Right cardiac atrium (tissue), 5 donors: ENCODE measurements around the gene UQCR11. TPM values are rescaled to one million over a fixed set of nuclear protein-coding genes. Genes with fewer than 3 reads are reported as not detected.

ENCODE experiments used
- ATAC-seq, 2 donors: fragments of 200-7000 bp; cut with Tn5 transposase; one replicate each; pipeline versions ENCODE4 v1.8.0 to v1.9.1; 2020; ENCODE audit warnings: moderate library complexity in 2 of 2, mild to moderate bottlenecking in 1 of 2
- DNase-seq, 3 donors: peaks; one replicate each; pipeline ENCODE4 v3.0.0-alpha.2; 2020
- H3K27ac ChIP-seq: one replicate; pipeline ENCODE4 v1.5.1; 2013; ENCODE audit warnings: mild to moderate bottlenecking, low read length, control low read depth, moderate library complexity
- H3K27me3 ChIP-seq: one replicate; pipeline ENCODE4 v1.6.1; 2013; ENCODE audit not compliant: control insufficient read depth, insufficient read depth
- H3K4me1 ChIP-seq: one replicate; pipeline ENCODE4 v1.6.1; 2013; ENCODE audit warnings: low read length; ENCODE audit not compliant: control insufficient read depth, insufficient read depth
- H3K4me3 ChIP-seq: one replicate; pipeline ENCODE4 v1.5.1; 2013; ENCODE audit warnings: low read length, control low read depth
- H3K9me3 ChIP-seq: one replicate; pipeline ENCODE4 v1.6.1; 2013; ENCODE audit warnings: low read length; ENCODE audit not compliant: control insufficient read depth
- WGBS: extraction: QIAGEN DNeasy Blood & Tissue Kit; methylation state at CpG from one replicate; pipeline ENCODE4 v1.1.7; 2013; 5-methylcytosine and 5-hydroxymethylcytosine counted together
- intact Hi-C, 4 donors: fragments of 100-400 bp; cut with DNase I; formaldehyde crosslinking; loops; one replicate each; pipeline versions ENCODE4 v1.11.0 to v1.14.0; 2022 to 2023
- polyA plus RNA-seq: library from polyadenylated mRNA; stranded (reverse); fragments of 200-250 nt; gene quantifications from one replicate; pipeline ENCODE4 v1.2.3, GENCODE V29; 2013
- total RNA-seq, 4 donors: library from RNA; stranded (reverse); fragmentation: NEBNext Ultra II Directional; extraction: Animal tissue kit (Norgen Biotek cat#: 25700); gene quantifications; one replicate each; pipeline ENCODE4 v1.2.1, GENCODE V29; 2021
- donor health status: healthy with polysubstance abuse.
- donor health status: DM: no; HTN: yes; CAD: no.
- donor health status: DM: no; HTN: no; CAD: no.
- donor health status: DM: no; HTN: yes; CAD: no; lungs with severe emphysema.
- donor health status: DM: yes; HTN: yes; CAD: no.

UQCR11 gene
- total and polyA plus RNA-seq, 5 donors = 472 to 958 (median 763) TPM

DNA sequence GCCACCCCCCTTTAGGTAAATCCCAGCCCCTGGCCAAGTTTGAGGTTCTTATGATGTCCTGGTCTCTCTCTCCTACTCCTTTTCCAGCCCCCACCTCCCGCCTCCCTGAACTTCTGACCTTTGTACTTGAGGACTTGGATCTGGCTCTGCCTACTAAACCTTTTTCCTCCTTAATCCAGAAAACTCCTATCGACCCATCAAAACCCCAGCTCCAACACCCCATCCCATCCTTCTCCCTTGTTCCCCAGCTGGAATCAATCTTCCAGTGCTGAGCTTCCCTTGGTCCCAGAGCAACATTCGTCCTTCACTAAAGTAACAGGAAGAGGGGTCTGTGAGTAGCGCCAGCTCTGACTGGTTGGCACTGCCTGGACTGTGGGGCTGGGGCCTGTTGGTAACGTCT, 17.3 kb upstream of the UQCR11 start:
- Histone ChIP-seq H3K4me1 (no peaks in the 10 kb centered on the region), H3K27ac (no peak overlapping the region), H3K4me3 (no peak overlapping the region), H3K27me3 (no peaks in the 10 kb centered on the region), H3K9me3 (no peaks in the 10 kb centered on the region)
- DNase-seq (peak in 1 of 3 donors; percentile 6), ATAC-seq (no peak)
- WGBS = 91% methylated on average over 5 of the region's 5 CpGs
- intact Hi-C loops = loop anchor here in 1 of 4 donors (10.0 kb wide), 1 partner anchor 142 kb away; no protein-coding TSS in a partner anchor

DNA sequence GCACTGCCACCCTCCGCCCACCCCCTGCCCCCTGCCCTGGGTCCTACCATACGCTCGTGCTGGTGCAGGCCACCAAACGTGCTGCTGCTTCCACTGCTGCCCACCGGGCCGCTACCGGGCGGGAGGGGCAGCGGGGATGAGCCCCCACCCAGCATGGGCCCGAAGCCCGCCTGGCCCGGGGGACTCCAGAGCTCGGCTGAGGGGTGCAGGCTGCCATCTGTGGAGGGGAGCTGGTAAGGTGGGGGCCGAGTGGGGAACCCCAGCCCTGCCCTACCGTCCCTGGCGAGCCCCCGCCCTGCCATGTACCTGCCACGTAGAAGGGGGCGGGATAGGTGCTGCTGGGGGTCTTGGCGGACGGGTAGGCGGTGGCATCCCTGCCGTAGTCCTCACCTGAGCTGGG, 16.7 kb upstream of the UQCR11 start:
- Histone ChIP-seq H3K9me3 (no peaks in the 10 kb centered on the region), H3K27me3 (no peaks in the 10 kb centered on the region), H3K4me3 (no peak overlapping the region), H3K27ac (no peak overlapping the region), H3K4me1 (no peaks in the 10 kb centered on the region)
- intact Hi-C loops = loop anchor here in 1 of 4 donors (10.0 kb wide), 1 partner anchor 143 kb away; no protein-coding TSS in a partner anchor
- 94% methylated on average over 23 of the region's 23 CpGs for WGBS
- DNase-seq = peak in 1 of 3 donors; percentile 22
- no peak for ATAC-seq

DNA sequence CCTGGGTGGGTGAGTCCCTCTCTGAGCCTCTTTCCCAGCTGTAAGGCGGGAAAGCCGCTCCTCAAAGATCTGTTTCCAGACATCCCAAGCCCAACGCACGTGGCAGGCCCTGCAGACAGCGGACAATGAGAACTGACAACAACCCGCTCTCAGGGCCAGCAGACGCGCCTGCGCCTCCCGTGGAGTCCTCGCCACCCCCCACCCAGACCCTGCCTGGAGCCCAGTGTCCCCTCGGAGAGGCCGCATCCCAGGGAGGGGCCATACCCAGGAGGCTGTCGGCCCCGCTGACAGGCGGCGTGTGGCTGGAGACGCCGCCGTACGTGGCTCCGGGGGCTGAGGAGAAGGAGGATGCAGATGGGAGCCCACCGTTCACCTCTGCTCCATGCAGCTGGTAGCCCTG, 16.3 kb upstream of the UQCR11 start:
- Histone ChIP-seq H3K4me3 (no peak overlapping the region), H3K9me3 (no peaks in the 10 kb centered on the region), H3K27ac (no peak overlapping the region), H3K4me1 (no peaks in the 10 kb centered on the region), H3K27me3 (no peaks in the 10 kb centered on the region)
- 88% methylated on average over 23 of the region's 23 CpGs for WGBS
- ATAC-seq (no peak), DNase-seq (peak in 2 of 3 donors; percentile 44 to 49)
- intact Hi-C loops = loop anchor here in 1 of 4 donors (10.0 kb wide), 1 partner anchor 143 kb away; no protein-coding TSS in a partner anchor

DNA sequence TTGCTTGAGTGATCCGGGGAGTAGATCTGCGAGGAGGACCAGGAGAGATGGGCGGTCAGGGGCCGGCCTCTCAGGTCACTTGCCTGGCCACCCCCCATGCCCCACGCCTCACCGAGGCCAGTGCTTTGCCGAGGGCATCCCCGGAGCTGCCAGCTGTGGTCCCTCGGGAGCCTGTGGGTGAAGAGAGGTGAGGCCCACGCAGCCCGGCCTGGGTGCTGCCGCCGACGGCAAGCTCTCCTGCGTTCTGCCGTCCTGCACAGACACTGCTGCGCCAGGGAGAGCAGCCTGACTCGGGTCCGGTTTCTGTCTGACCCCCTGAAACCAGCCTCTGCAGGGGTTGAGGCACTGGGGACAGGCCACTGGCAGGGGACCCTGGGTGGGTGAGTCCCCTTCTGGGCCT, 15.8 kb upstream of the UQCR11 start:
- no peaks in the 10 kb centered on the region for H3K9me3 ChIP-seq
- H3K27ac ChIP-seq = no peak overlapping the region
- no peaks in the 10 kb centered on the region for H3K27me3 ChIP-seq
- 90% methylated on average over 19 of the region's 19 CpGs for WGBS
- intact Hi-C loops = loop anchor here in 1 of 4 donors (10.0 kb wide), 1 partner anchor 144 kb away; no protein-coding TSS in a partner anchor
- H3K4me3 ChIP-seq = no peak overlapping the region
- ATAC-seq = no peak
- peak in 1 of 3 donors; percentile 39 for DNase-seq
- no peaks in the 10 kb centered on the region for H3K4me1 ChIP-seq

DNA sequence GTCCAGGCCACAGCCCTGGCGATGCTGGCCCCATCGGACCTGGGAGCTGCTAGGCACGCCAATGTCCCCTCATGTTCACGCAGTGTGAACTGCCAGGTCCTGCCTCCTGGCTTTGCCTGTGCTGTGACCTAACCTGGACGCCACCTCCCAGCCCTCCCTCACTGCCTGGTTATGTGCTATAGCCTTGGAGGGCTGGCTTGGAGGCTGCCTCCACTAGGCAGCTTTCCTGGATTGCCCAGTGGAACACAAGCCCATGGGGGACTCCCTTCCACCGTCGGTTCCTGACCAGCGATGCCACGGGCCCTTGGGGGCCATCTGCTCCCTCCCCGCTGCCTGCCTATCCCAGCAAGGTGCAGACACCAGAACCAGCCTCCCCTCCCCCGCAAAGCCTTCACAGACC, 15.2 kb upstream of the UQCR11 start:
- no peaks in the 10 kb centered on the region for H3K27me3 ChIP-seq
- H3K9me3 ChIP-seq = no peaks in the 10 kb centered on the region
- ATAC-seq (no peak), DNase-seq (peak in 2 of 3 donors; percentile 26 to 36)
- H3K4me3 ChIP-seq = no peak overlapping the region
- WGBS = 89% methylated on average over 11 of the region's 11 CpGs
- intact Hi-C loops = loop anchor here in 1 of 4 donors (10.0 kb wide), 1 partner anchor 144 kb away; no protein-coding TSS in a partner anchor
- H3K27ac ChIP-seq = no peak overlapping the region
- H3K4me1 ChIP-seq = no peaks in the 10 kb centered on the region

DNA sequence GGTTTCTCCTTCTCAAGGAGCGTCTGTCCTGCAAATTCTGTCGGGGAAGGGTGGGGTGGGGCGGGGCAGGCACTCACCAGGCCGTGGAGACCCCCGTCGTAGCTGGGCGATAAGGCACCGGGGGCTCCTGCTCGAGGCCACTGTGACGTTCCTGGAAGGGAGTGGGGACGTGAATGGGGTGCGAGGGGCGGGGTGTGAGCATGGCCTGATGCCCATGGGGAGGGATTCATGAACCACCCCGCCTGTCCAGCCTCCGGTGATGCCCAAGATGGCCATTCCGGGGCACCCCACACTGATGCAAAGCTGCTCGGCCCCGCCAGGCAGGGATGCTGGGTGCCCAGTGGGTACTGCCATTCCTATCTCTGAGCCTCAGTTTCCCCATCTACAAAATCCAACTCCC, 14.4 kb upstream of the UQCR11 start:
- intact Hi-C loops = loop anchor here in 1 of 4 donors (10.0 kb wide), 1 partner anchor 145 kb away; no protein-coding TSS in a partner anchor
- DNase-seq = peak in 1 of 3 donors; percentile 37
- WGBS = 88% methylated on average over 18 of the region's 18 CpGs
- no peaks in the 10 kb centered on the region for H3K4me1 ChIP-seq
- no peaks in the 10 kb centered on the region for H3K9me3 ChIP-seq
- ATAC-seq = no peak
- H3K27me3 ChIP-seq = no peaks in the 10 kb centered on the region
- H3K4me3 ChIP-seq = no peak overlapping the region
- no peak overlapping the region for H3K27ac ChIP-seq

DNA sequence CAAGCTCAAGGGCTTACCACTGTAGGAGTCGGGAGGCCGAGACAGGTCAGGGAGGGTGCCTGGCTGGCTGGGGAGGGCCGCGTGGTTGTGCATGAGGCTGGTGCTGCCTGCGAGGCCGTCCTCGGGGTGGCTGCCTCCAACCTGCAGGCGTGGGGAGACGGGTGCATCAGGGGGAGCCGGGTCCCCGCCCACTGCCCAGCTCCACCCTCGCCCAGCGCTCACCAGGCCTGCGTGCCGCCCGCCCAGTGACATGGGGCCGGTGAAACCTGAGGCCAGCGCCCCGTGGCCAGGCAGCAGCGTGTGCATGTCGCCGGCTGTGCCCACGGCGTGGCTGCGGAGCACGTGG, 13.8 kb upstream of the UQCR11 start:
- 94% methylated on average over 26 of the region's 26 CpGs for WGBS
- intact Hi-C loops = no loop called here
- no peak overlapping the region for H3K4me3 ChIP-seq
- no peak for ATAC-seq
- peak in 2 of 3 donors; percentile 34 to 56 for DNase-seq
- H3K27ac ChIP-seq = no peak overlapping the region
- H3K4me1 ChIP-seq = no peaks in the 10 kb centered on the region
- no peaks in the 10 kb centered on the region for H3K9me3 ChIP-seq
- H3K27me3 ChIP-seq = no peaks in the 10 kb centered on the region

DNA sequence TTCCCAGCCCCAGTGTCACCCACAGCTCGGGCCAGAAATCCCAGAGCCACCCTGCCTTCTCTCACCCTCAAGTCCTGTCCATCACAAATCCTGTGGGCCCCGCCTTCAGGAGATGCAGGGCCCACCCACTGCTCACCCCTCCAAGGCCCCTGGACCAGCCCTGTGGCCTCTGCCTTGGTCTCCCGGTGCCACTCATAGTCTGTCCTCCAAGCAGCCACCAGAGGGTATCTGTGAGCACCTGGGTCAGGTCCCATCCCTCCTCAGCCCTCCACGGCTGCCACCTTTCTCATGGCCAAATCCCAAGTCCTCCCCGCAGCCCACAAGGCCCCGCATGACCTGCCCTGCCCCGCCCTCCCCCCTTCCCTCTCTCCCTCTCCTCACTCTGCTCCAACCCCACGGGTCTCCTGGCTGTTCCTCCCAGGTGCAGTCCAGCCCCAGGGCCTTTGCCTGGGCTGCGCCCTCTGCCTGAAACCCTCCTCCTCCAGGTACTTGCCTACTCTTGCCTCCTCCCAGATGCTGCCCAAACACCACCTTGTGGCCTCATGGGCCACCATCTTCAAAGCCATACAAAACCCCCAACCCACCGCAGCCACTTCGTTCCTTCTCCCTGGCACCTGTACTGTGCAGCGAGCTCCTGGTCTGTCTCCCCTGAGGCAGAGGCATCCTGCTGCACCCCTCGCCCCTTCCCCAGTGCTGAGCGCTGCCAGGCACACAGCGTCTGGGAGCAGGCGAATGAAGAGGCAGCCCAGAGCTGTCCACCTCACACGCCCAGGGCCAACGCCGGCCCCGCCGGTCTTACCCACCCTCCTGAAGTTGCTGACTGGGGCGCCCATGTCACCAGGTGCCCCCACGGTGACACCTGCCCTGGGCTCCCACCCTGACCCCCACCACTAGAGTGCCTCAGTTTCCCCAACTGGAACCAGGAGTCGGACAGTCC, 13.2 kb upstream of the UQCR11 start:
- no peak overlapping the region for H3K4me3 ChIP-seq
- ATAC-seq (peak in 1 of 2 donors; percentile 44), DNase-seq (peak in 2 of 3 donors; percentile 51 to 63)
- H3K4me1 ChIP-seq = no peaks in the 10 kb centered on the region
- H3K27ac ChIP-seq = no peak overlapping the region
- 83% methylated on average over 24 of the region's 24 CpGs for WGBS
- intact Hi-C loops = no loop called here
- no peaks in the 10 kb centered on the region for H3K9me3 ChIP-seq
- no peaks in the 10 kb centered on the region for H3K27me3 ChIP-seq

DNA sequence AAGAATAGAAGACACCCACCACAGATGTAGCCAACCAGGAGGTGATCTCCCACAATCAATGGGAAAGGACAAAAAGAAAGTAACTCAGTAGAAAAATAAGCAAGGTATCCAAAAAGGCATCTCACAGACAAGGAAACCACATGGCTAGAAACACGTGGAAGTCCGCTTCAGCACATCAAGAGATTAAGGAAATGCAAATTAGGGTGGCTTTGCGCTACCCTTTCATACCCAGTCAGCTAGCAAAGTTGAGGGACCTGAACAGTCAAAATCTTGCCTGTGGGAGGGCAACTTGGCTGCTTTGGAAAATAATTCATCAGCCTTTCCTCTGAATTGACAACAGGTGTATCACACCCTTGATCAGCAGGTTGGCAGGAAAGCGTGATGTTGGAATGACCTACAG, 11.6 kb upstream of the UQCR11 start:
- Histone ChIP-seq H3K4me1 (no peaks in the 10 kb centered on the region), H3K27ac (no peak overlapping the region), H3K4me3 (no peak overlapping the region), H3K27me3 (no peaks in the 10 kb centered on the region), H3K9me3 (no peaks in the 10 kb centered on the region)
- 64% methylated on average over 4 of the region's 4 CpGs for WGBS
- intact Hi-C loops = no loop called here
- DNase-seq (no peak), ATAC-seq (no peak)

DNA sequence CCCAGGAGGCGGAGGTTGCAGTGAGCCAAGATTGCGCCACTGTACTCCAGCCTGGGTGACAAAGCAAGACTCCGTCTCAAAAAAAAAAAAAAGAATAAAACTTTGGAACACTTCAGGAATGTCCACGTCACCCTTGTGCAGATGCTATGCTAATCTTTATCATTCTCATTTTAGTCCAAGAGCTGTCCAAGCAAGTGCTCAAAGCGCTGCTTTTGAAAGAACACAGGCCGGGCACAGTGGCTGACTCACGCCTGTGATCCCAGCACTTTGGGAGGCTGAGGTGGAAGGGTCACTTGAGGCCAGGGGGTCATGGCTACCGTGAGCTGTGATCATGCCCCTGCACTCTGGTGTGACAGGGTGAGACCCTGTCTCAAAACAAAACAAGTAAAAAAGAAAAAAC, 11.1 kb upstream of the UQCR11 start:
- no peak overlapping the region for H3K4me3 ChIP-seq
- no peak overlapping the region for H3K27ac ChIP-seq
- H3K9me3 ChIP-seq = no peaks in the 10 kb centered on the region
- WGBS = 64% methylated on average over 8 of the region's 8 CpGs
- intact Hi-C loops = no loop called here
- DNase-seq = peak in 1 of 3 donors; percentile 22
- no peaks in the 10 kb centered on the region for H3K4me1 ChIP-seq
- ATAC-seq = no peak
- H3K27me3 ChIP-seq = no peaks in the 10 kb centered on the region

DNA sequence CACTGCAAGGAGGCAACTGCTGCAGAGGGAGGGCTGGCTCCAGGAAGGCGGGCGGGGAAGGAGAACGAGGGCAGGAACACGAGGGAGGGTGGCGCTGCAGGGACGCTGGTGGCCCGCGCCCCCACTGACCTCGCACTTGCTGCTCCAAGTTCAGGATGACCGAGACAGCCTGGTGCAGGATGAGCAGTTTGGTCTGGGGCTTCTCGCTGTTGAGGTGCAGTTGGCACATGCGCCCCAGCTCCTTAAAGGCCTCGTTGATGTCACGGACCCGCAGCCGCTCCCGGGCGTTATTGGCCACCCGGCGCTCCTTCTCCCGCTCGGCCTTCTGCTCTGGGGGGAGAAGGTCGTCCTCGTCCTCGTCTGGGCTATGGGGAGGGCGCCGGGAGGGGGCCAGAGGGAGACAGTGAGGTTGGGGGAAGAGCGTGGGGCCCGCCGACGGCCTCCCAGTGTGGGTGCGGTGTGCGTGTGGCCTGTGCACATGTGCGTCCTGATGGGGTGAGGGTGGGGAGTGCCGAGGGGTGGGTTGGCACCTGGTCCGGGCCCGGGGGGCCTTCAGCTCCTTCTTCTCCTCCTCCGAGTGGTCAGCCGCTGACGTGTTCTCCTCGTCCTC, 10.0 kb upstream of the UQCR11 start:
- H3K27me3 ChIP-seq = no peaks in the 10 kb centered on the region
- no peak for ATAC-seq
- no peaks in the 10 kb centered on the region for H3K4me1 ChIP-seq
- no peak overlapping the region for H3K4me3 ChIP-seq
- H3K27ac ChIP-seq = no peak overlapping the region
- DNase-seq = peak in 2 of 3 donors; percentile 41 to 62
- 90% methylated on average over 41 of the region's 41 CpGs for WGBS
- intact Hi-C loops = no loop called here
- H3K9me3 ChIP-seq = no peaks in the 10 kb centered on the region
